OCI-LY1 (cell line): ENCODE measurements around the gene FBLIM1.

Source experiments
- CTCF ChIP-seq: fragments of 200-600 bp; sonication (generic), shearing (Covaris generic); IDR thresholded peaks from 2 replicates; pipeline ENCODE4 v1.5.1; 2017; ENCODE audit warnings: mild to moderate bottlenecking, antibody characterized with exemption, low read length, moderate library complexity, mixed read lengths
- EZH2 ChIP-seq: fragments of 200-600 bp; sonication (generic), shearing (Covaris generic); IDR thresholded peaks from 2 replicates; pipeline ENCODE4 v1.8.0; 2017; ENCODE audit warnings: borderline replicate concordance, mixed run types, mild to moderate bottlenecking, antibody characterized with exemption, low read length, moderate library complexity, mixed read lengths

- TF ChIP-seq CTCF (no peak), EZH2 (no peak)
Observed at GRCh38 chr1:15816674-15817073, 58.1 kb downstream of the FBLIM1 start.
